K562 (cell line): ENCODE results near the gene SEC61A1. TPM values are rescaled to one million over a fixed set of nuclear protein-coding genes. Genes with fewer than 3 reads are reported as not detected.

Source experiments
- CBX2 ChIP-seq: fragments of 200-600 bp; sonication (generic); IDR thresholded peaks from one replicate; pipeline ENCODE4 v1.6.1; 2012; ENCODE audit warnings: mild to moderate bottlenecking, low read length, inconsistent platforms; ENCODE audit not compliant: insufficient read depth, poor library complexity, severe bottlenecking
- CCNT2 ChIP-seq: IDR thresholded peaks from 2 replicates; pipeline ENCODE4 v1.6.1; 2011; ENCODE audit warnings: borderline replicate concordance, low read depth, mild to moderate bottlenecking, moderate library complexity, mixed read lengths, low read length; ENCODE audit not compliant: insufficient read length; ENCODE audit errors: extremely low read depth
- CEBPB ChIP-seq: fragments of 450-650 bp; IDR thresholded peaks from 2 replicates; pipeline ENCODE4 v1.6.1; 2016; ENCODE audit warnings: missing genetic modification characterization, missing compliant biosample characterization
- CEBPG ChIP-seq, 3 experiments: fragments of 200-800 bp in 1 of 3; sonication (Bioruptor generic) in 1 of 3; sonication (generic) in 1 of 3; formaldehyde crosslinking in 1 of 3; IDR thresholded peaks in 2 of 3; conservative IDR thresholded peaks in 1 of 3; 2 replicates each; pipeline versions ENCODE4 v1.6.1 to v1.8.0; 2016 to 2022; ENCODE audit warnings: missing compliant biosample characterization in 2 of 3, missing genetic modification characterization in 2 of 3, mild to moderate bottlenecking in 1 of 3, missing genetic modification reagents in 1 of 3
- ELF2 ChIP-seq: fragments of 250-450 bp; sonication (Bioruptor Pico); IDR thresholded peaks from 2 replicates; pipeline ENCODE4 v1.5.0; 2021; ENCODE audit warnings: mild to moderate bottlenecking
- HDAC1 ChIP-seq, 2 experiments: fragments of 450-650 bp; IDR thresholded peaks; 2 replicates each; pipeline ENCODE4 v1.6.1; 2016 to 2017; ENCODE audit warnings: inconsistent platforms in 1 of 2, mild to moderate bottlenecking in 1 of 2, moderate library complexity in 1 of 2
- KHSRP ChIP-seq: fragments of 450-650 bp; IDR thresholded peaks from 2 replicates; pipeline ENCODE4 v1.6.1; 2017
- NCOA6 ChIP-seq: fragments of 450-650 bp; IDR thresholded peaks from 2 replicates; pipeline ENCODE4 v1.6.1; 2017; ENCODE audit warnings: mild to moderate bottlenecking
- NFATC3 ChIP-seq: fragments of 450-650 bp; IDR thresholded peaks from 2 replicates; pipeline ENCODE4 v1.6.1; 2017; ENCODE audit warnings: mild to moderate bottlenecking
- NFRKB ChIP-seq: fragments of 450-650 bp; IDR thresholded peaks from 2 replicates; pipeline ENCODE4 v1.6.1; 2016; ENCODE audit warnings: low read depth
- NRF1 ChIP-seq, 2 experiments: fragments of 450-650 bp; IDR thresholded peaks in 1 of 2; conservative IDR thresholded peaks in 1 of 2; 2 replicates each; pipeline ENCODE4 v1.6.1; 2014; ENCODE audit warnings: mild to moderate bottlenecking in 2 of 2
- SFPQ ChIP-seq: fragments of 200-400 bp; formaldehyde crosslinking; IDR thresholded peaks from 2 replicates; pipeline ENCODE4 v1.6.1; 2017; ENCODE audit warnings: mild to moderate bottlenecking, low read depth, low read length, moderate library complexity
- TAF7 ChIP-seq: fragments of 450-650 bp; IDR thresholded peaks from 2 replicates; pipeline ENCODE4 v1.6.1; 2016; ENCODE audit warnings: missing genetic modification characterization, missing compliant biosample characterization
- TAL1 ChIP-seq: fragments of 450-650 bp; IDR thresholded peaks from 2 replicates; pipeline ENCODE4 v1.6.1; 2016; ENCODE audit warnings: mild to moderate bottlenecking
- ZNF609 ChIP-seq: sonication (generic); formaldehyde crosslinking; IDR thresholded peaks from 2 replicates; pipeline ENCODE4 v1.8.1; 2023; ENCODE audit warnings: missing genetic modification reagents, mild to moderate bottlenecking, borderline replicate concordance
- ZNF740 ChIP-seq, 3 experiments: fragments of 200-800 bp in 1 of 3; sonication (Bioruptor generic) in 1 of 3; sonication (generic) in 1 of 3; formaldehyde crosslinking in 1 of 3; IDR thresholded peaks; 2 replicates each; pipeline versions ENCODE4 v1.6.1 to v1.8.0; 2016 to 2022; ENCODE audit warnings: mild to moderate bottlenecking in 2 of 3, missing compliant biosample characterization in 2 of 3, missing genetic modification characterization in 2 of 3, missing genetic modification reagents in 1 of 3
- polyA plus RNA-seq, 8 experiments: library from polyadenylated mRNA; depleted of rRNA in 4 of 8; stranded (reverse) in 5 of 8; unstranded in 3 of 8; fragments of >200 nt; fragmentation: Nextera tagmentation in 2 of 8; fragmentation: Illumina TruSeq in 1 of 8; extraction: Ambion mirVana in 2 of 8; extraction: Trizol in 1 of 8; gene quantifications; 2 replicates each; pipeline versions ENCODE4 v1.2.1 to v1.2.3, GENCODE V29; 2011 to 2014; ENCODE audit warnings: inconsistent platforms in 1 of 8, missing spikeins in 1 of 8
- total RNA-seq, 7 experiments: library from RNA; depleted of rRNA in 6 of 7; stranded (reverse); fragments of >200 nt in 6 of 7; fragmentation: Illumina TruSeq in 2 of 7; extraction: Trizol in 2 of 7; gene quantifications; 2 replicates each; pipeline versions ENCODE4 v1.2.1 to v1.2.3, GENCODE V29; 2011 to 2021; ENCODE audit warnings: low replicate concordance in 1 of 7

Gene SEC61A1
- total and polyA plus RNA-seq, 9 of the 15 experiments (the other 6 are each of a cell fraction or from before 2014, with no cell fraction given) = 1.9 to 140 (median 79.1) TPM

DNA sequence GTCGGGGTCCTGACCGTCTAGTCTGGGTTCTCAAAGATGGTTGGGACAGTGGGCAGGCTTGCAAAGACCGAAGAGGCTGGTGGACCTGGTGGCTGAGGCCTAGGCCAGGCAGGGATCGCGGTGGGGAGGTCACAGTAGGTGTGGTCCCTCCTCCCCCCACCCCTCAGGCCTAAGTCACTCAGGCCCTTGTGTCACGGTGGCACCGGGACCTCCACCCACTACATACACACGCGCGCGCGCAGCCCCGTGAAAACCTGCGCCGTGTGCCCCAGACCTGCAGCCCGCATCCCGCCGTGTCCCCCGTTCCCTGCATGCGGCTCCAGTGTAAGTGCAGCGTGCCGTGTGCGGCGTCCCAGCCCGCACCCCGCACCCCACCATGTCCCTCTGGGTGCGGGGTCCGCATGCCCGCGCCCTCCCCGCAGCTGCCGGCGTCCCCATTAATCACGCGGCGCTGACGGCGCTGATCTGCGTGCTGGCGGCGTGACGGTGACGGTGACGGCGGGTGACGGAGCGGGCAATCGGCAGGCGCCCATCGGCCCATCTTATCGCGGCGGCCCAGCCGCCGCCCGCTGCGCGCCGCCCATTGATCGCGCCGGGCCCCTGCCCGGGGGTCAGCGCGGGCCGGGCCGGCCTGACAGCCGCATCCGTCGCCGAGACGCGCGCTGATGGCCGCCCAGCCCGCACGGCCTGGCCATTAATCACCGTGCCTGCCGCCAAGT is 24.4 kb downstream of the SEC61A1 start (continued):
- no peak for TF ChIP-seq ZNF609 (CRISPR knock-in tag)
- TF ChIP-seq SFPQ = no peak
- TF ChIP-seq ZNF740 (CRISPR knock-in tag; IDR thresholded peaks at IDR 0.05) = 0 out of 2 replicates have a peak, but pooled peaks have one; percentile 24
- TF ChIP-seq ZNF740 (tag; IDR thresholded peaks at IDR 0.05) = no peak
- peak; percentile 68 to 74 for TF ChIP-seq NRF1 (conservative IDR thresholded peaks at IDR 0.05 in 1 of 2, IDR thresholded peaks at IDR 0.05 in 1 of 2)
- TF ChIP-seq KHSRP = peak; percentile 53; the same call in 1 of the 2 replicates
- 0 out of 4 replicates have a peak, but pooled peaks of 1 of the 2 experiments have one; percentile 59 for TF ChIP-seq HDAC1 (IDR thresholded peaks at IDR 0.05)
- no peak for TF ChIP-seq NFATC3
- no peak for TF ChIP-seq CBX2
- no peak for TF ChIP-seq TAL1
- TF ChIP-seq NCOA6 = no peak
- TF ChIP-seq ELF2 (CRISPR knock-in tag) = no peak
- TF ChIP-seq CEBPB (tag) = no peak
- TF ChIP-seq CEBPG (CRISPR knock-in tag; IDR thresholded peaks at IDR 0.05) = no peak
- no peak for TF ChIP-seq CEBPG (tag; conservative IDR thresholded peaks at IDR 0.05 in 1 of 2, IDR thresholded peaks at IDR 0.05 in 1 of 2)
- TF ChIP-seq NFRKB = 0 out of 2 replicates have a peak, but pooled peaks have one; percentile 14
- TF ChIP-seq CCNT2 = peak; percentile 100
- no peak for TF ChIP-seq TAF7 (tag)
